ENCODE data around the gene EML4.
"Not testable (repeated sequence)": the region's sequence is repeated elsewhere in the genome, so short reads cannot be mapped to it uniquely, and the experiment has no call there.

The EML4 gene

DNA sequence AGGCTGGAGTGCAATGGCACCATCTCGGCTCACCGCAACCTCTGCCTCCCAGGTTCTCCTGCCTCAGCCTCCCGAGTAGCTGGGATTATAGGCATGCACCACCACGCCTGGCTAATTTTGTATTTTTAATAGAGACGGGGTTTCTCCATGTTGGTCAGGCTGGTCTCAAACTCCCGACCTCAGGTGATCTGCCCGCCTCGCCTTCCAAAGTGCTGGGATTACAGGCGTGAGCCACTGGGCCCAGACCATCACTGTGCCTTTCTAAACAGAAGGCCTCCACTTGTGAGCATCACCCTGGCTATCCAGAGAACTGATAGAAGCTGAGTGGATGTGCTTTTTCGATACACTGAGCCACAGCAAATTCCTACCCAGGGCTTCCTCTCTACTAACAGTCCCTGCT, 38.3 kb upstream of the EML4 start:
- not testable (repeated sequence) for H3K27ac ChIP-seq (ENCODE audit: low read depth, low read length); H3K9me3 ChIP-seq (ENCODE audit: control insufficient read depth, insufficient read depth, low read length); H3K36me3 ChIP-seq (ENCODE audit: control insufficient read depth, insufficient read depth, low read length); H3K9ac ChIP-seq (ENCODE audit: low read depth, low read length); H3K27me3 ChIP-seq (ENCODE audit: control insufficient read depth, insufficient read depth, low read length); H3K4me3 ChIP-seq (ENCODE audit: low read depth, low read length)
- peaks cover 28% of the 10 kb centered on the region for H3K4me1 ChIP-seq (ENCODE audit: control insufficient read depth, insufficient read depth, low read length)

DNA sequence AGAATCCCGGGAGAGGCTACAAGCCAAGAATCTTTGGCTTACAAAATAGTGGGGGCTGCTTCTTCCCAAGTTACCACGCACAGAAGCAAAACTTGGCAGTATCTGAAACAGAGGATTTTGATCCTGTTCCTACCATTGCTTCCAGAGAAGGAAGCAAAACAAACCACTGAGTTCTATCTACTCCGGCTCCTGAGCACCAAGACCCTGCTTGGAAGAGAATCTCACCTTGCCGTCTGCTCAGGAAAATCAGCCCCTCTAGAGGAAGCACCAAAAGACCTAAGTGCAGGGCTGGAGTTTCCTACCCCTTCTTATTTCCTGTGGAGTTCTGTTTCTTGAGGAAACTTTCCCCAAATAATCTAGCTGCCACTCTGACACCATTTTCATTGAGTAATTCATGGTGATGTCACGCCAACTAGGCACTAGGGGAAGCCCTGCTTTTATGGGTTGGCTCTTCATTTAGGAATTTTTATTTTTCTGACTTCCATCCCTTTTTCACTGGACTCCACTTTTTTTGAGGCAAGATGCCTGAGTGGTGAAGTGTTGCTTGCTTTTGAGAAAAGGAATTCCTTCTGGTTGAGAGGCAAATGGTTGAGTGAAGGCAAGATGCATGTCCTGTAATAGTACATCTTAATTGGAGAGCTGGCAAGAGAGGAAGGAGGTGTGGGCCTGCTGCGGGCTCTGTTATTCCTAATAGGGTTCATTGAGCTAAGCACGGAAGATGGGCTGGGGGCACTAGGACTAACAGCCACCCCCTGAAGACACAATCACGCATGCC, 36.8 kb upstream of the EML4 start:
- Histone ChIP-seq H3K4me1 (ENCODE audit: control insufficient read depth, insufficient read depth, low read length) (peaks cover 22% of the 10 kb centered on the region), H3K36me3 (ENCODE audit: control insufficient read depth, insufficient read depth, low read length) (no peaks in the 10 kb centered on the region), H3K27me3 (ENCODE audit: control insufficient read depth, insufficient read depth, low read length) (peaks cover 6% of the 10 kb centered on the region), H3K4me3 (ENCODE audit: low read depth, low read length) (no peak overlapping the region), H3K27ac (ENCODE audit: low read depth, low read length) (peak overlapping the region; percentile 56), H3K9me3 (ENCODE audit: control insufficient read depth, insufficient read depth, low read length) (no peaks in the 10 kb centered on the region), H3K9ac (ENCODE audit: low read depth, low read length) (no peak overlapping the region)

DNA sequence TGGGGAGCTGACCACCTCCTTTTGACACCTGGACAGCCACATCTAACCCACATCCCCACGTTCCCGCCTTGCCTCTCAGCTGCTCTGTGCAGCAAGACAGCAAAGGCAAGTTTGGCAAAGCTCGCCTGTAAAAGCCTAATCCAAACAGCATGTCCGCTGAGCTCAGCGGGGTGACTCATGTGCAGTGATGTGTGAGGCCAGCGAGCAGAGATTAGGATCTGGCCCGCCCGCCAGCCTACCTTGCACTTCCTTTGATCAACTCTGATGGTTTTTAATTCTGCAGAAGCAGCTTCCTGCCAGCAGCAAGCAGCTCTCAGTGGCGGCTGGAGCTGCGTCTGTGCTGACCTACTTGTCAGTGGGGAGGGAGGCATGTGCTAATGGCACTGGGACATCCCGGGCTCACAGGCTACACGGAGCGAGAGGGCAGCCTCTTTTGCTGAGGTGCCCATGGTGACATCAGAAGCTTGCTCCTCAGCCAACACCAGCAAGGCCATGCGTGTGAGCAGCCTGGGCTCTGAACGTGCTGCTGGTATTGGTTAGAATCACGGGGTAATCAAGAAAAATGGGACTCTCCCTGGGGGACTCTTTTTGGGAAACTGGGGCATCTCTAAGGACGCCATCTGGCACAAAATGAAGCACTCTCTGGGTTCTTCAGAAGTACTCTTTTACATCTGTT, 36.0 kb upstream of the EML4 start:
- Histone ChIP-seq H3K27ac (ENCODE audit: low read depth, low read length) (peak overlapping the region; percentile 56), H3K27me3 (ENCODE audit: control insufficient read depth, insufficient read depth, low read length) (peaks cover 6% of the 10 kb centered on the region), H3K9me3 (ENCODE audit: control insufficient read depth, insufficient read depth, low read length) (no peaks in the 10 kb centered on the region), H3K4me3 (ENCODE audit: low read depth, low read length) (no peak overlapping the region), H3K4me1 (ENCODE audit: control insufficient read depth, insufficient read depth, low read length) (peaks cover 17% of the 10 kb centered on the region), H3K9ac (ENCODE audit: low read depth, low read length) (no peak overlapping the region), H3K36me3 (ENCODE audit: control insufficient read depth, insufficient read depth, low read length) (no peaks in the 10 kb centered on the region)

DNA sequence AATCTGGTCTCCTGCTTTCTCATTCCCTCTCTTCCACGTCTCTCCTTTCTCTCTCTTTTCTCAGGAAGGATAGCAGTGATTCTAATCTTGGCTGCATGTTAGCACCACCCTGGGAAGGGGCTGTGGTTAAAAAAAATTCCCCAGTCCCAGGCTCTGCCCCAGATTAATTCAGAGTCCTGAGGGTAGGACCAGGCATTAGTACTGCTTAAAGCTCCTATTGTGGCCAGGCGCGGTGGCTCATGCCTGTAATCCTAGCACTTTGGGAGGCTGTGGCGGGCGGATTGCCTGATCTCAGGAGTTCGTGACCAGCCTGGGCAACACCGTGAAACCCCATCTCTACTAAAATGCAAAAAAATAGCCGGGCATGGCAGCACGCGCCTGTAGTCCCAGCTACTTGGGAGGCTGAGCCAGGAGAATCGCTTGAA, 35.4 kb upstream of the EML4 start:
- H3K27ac ChIP-seq (ENCODE audit: low read depth, low read length), result no peak overlapping the region
- H3K4me1 ChIP-seq (ENCODE audit: control insufficient read depth, insufficient read depth, low read length), result peaks cover 17% of the 10 kb centered on the region
- H3K36me3 ChIP-seq (ENCODE audit: control insufficient read depth, insufficient read depth, low read length), result no peaks in the 10 kb centered on the region
- peaks cover 6% of the 10 kb centered on the region for H3K27me3 ChIP-seq (ENCODE audit: control insufficient read depth, insufficient read depth, low read length)
- H3K9ac ChIP-seq (ENCODE audit: low read depth, low read length), result no peak overlapping the region
- H3K4me3 ChIP-seq (ENCODE audit: low read depth, low read length), result no peak overlapping the region
- H3K9me3 ChIP-seq (ENCODE audit: control insufficient read depth, insufficient read depth, low read length), result no peaks in the 10 kb centered on the region

DNA sequence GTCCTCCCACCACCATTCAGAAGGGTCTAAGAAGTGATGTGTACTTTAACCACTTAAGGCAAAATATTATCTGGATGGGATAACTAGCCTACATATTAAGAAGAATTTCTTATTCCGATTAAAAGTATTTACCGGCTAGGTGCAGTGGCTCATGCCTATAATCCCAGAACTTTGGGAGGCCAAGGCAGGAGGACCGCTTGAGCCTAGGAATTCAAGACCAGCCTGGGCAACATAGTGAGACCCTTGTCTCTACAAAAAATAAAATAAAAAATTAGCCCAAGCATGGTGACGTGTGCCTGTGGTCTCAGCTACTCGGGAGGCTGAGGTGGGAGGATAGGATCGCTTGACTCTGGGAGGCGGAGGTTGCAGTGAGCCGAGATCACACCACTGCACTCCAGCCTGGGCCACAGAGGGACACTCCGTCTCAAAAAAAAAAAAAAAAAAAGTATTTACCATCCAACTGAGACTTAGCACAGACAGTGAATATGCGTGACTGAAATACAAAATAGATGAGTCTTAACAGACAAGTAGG, 34.7 kb upstream of the EML4 start:
- H3K27me3 ChIP-seq (ENCODE audit: control insufficient read depth, insufficient read depth, low read length); H3K27ac ChIP-seq (ENCODE audit: low read depth, low read length): not testable (repeated sequence)
- H3K4me1 ChIP-seq (ENCODE audit: control insufficient read depth, insufficient read depth, low read length), result peaks cover 17% of the 10 kb centered on the region

DNA sequence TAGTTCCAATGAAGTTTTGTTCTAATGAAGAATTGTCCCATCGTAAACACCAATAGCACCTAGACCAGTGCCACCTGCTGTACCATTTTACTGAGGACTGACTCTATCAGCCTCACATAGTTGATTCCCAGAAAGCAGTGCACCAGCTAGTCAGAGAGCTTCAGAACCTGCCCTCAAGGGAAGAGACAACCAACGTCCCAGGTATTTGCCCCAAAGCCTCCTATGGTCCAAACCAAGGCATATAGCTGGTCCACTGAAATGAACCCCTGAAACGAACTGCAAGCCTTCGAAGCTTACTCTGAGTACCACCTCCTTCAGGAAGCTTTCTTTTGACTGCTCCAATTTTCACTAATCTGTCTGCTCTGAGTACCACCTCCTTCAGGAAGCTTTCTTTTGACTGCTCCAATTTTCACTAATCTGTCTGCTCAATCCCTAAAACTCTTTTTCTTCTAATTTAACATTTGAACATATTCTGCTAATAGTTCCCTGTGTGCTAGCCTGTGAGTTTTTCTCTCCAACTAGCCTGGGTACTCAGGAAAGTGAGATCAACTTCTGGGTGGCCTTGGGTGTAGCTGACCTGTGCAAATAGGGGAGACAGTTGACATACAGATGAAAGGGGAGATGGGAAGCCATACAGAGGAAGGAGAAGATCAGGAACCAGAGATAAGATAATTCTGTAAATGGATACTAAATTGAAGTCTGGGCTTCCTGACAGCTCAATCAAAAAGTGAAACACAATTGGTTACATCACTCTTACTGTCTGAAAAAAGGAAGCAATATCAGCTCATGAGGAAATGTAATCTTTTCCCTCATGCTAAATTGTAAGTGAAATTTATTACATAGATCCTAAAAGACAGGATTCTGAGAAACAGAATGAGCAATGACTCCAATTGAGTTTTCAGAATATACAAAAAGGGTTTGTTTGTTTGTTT, 33.5 kb upstream of the EML4 start:
- H3K9me3 ChIP-seq (ENCODE audit: control insufficient read depth, insufficient read depth, low read length), result no peaks in the 10 kb centered on the region
- peaks cover 17% of the 10 kb centered on the region for H3K4me1 ChIP-seq (ENCODE audit: control insufficient read depth, insufficient read depth, low read length)
- H3K9ac ChIP-seq (ENCODE audit: low read depth, low read length), result no peak overlapping the region
- H3K4me3 ChIP-seq (ENCODE audit: low read depth, low read length), result no peak overlapping the region
- no peak overlapping the region for H3K27ac ChIP-seq (ENCODE audit: low read depth, low read length)
- no peaks in the 10 kb centered on the region for H3K36me3 ChIP-seq (ENCODE audit: control insufficient read depth, insufficient read depth, low read length)
- peaks cover 6% of the 10 kb centered on the region for H3K27me3 ChIP-seq (ENCODE audit: control insufficient read depth, insufficient read depth, low read length)

More for the DNA sequence above, 34.7 kb upstream of the EML4 start:
- not testable (repeated sequence) for H3K9ac ChIP-seq (ENCODE audit: low read depth, low read length); H3K9me3 ChIP-seq (ENCODE audit: control insufficient read depth, insufficient read depth, low read length); H3K4me3 ChIP-seq (ENCODE audit: low read depth, low read length); H3K36me3 ChIP-seq (ENCODE audit: control insufficient read depth, insufficient read depth, low read length)

DNA sequence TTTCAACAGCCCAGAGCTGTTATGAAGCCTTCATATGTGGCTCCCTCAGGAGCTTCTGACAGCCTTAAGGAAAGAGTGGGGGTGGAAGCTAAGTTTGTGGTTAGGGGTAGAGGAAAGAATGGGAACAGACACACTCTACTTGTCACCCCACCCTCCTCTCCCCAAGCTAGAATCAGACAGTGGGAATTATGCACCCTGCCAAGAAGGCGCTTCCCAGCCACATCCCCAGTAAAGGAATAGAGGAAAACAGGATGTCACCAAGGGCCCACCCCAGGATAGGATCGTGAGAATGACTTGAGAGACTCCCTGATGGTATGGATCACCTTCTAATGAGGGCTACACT, 32.4 kb upstream of the EML4 start:
- no peaks in the 10 kb centered on the region for H3K9me3 ChIP-seq (ENCODE audit: control insufficient read depth, insufficient read depth, low read length)
- no peaks in the 10 kb centered on the region for H3K36me3 ChIP-seq (ENCODE audit: control insufficient read depth, insufficient read depth, low read length)
- H3K4me3 ChIP-seq (ENCODE audit: low read depth, low read length), result no peak overlapping the region
- peaks cover 6% of the 10 kb centered on the region for H3K27me3 ChIP-seq (ENCODE audit: control insufficient read depth, insufficient read depth, low read length)
- no peak overlapping the region for H3K9ac ChIP-seq (ENCODE audit: low read depth, low read length)
- H3K4me1 ChIP-seq (ENCODE audit: control insufficient read depth, insufficient read depth, low read length), result peaks cover 27% of the 10 kb centered on the region
- H3K27ac ChIP-seq (ENCODE audit: low read depth, low read length), result peak overlapping the region; percentile 10

DNA sequence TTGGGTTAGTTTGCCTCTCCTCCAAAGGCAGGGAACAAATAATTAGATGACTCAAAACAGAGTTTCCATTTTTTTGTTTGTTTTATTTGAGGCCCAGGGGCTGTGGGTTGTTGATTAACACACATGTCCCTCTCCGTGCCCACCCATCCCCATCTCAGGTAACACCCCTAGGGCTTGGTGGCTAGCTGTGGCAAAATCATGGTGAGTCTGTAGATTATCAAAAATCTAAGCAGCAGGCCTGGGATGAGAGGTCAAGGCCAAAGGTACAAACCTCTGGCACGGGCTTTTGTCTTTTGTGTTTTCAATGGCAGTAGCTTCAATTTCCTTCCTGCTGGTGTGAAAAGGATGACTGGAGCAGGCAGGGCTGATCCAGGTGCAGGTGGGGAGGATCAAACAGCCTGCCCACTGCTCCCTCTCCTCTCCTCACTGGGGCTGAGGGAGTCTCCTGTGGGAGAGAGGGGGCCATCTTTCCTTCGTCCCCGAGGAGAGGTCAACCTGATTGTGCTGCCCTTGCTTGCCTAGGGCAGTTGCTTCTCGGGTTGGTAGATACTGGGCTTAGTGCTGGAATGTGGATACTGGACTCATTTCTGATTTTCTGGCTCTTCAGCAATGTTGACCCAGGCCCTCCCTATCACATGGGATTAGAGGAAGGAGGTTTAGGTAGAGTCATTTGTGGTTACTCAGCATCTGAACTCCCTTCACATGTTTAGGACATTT, 31.9 kb upstream of the EML4 start:
- Histone ChIP-seq H3K27me3 (ENCODE audit: control insufficient read depth, insufficient read depth, low read length) (peaks cover 6% of the 10 kb centered on the region), H3K9me3 (ENCODE audit: control insufficient read depth, insufficient read depth, low read length) (no peaks in the 10 kb centered on the region), H3K4me1 (ENCODE audit: control insufficient read depth, insufficient read depth, low read length) (peaks cover 29% of the 10 kb centered on the region), H3K27ac (ENCODE audit: low read depth, low read length) (peak overlapping the region; percentile 10), H3K4me3 (ENCODE audit: low read depth, low read length) (no peak overlapping the region), H3K9ac (ENCODE audit: low read depth, low read length) (no peak overlapping the region), H3K36me3 (ENCODE audit: control insufficient read depth, insufficient read depth, low read length) (no peaks in the 10 kb centered on the region)

DNA sequence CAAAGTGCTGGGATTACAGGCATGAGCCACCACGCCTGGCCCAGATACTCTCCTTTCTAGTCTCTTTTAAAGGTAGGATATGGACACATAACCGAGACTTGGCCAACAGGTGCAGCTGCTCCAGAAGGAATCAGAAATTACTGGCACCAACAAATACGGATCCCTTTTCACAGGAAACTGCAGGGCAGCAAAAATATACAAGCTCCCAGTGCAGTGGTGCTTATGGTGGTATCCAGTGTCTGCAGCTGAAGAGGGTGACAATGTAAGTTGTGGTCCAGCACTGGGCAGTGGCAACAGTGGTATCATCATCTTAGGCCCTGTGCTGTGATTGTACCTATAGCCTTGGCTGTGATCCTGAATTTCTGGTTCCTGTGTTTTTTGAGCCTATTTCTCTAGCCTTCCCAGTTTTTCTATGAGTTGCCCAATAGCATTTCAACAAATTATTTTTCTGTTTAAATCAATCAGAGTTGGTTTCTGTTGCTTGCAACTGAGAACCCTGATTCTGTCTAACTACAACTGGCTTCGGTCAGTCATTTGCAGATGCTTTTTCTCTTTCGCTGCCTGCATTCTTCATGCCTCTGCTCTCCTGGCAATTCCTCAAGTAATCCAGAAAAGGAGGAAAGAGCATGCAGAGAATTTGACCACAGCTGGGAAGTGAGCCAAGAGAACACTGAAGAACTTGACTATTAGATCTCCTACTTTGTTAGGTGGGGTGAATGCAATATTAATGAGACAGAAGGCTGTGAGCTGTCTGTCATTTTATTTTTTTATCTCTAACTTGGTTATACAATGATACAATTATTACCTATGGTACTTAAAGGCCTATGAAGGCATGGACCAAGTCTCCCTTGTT, 30.8 kb upstream of the EML4 start:
- Histone ChIP-seq H3K4me1 (ENCODE audit: control insufficient read depth, insufficient read depth, low read length) (peaks cover 25% of the 10 kb centered on the region), H3K4me3 (ENCODE audit: low read depth, low read length) (no peak overlapping the region), H3K9ac (ENCODE audit: low read depth, low read length) (no peak overlapping the region), H3K36me3 (ENCODE audit: control insufficient read depth, insufficient read depth, low read length) (no peaks in the 10 kb centered on the region), H3K27me3 (ENCODE audit: control insufficient read depth, insufficient read depth, low read length) (peaks cover 3% of the 10 kb centered on the region), H3K9me3 (ENCODE audit: control insufficient read depth, insufficient read depth, low read length) (no peaks in the 10 kb centered on the region), H3K27ac (ENCODE audit: low read depth, low read length) (no peak overlapping the region)

DNA sequence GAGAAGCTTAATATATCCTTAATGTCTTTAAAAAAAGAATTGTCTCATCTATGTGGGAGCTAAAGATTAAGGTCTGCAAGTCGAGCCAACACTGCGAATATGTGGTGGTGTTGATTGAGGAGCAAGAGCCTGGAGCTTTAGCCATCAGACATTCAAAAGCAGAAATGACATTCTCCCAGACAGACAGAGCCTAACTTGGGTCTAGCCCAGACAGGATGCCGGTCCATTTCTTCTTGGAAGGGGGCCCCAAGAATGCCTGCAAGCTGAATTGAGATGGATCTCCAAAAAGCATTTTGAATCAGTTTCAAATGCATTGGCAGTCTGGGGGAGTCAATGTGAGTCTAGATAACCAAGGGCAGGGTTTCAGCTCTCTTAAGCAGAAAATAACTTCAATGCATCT, 30.1 kb upstream of the EML4 start:
- H3K27me3 ChIP-seq (ENCODE audit: control insufficient read depth, insufficient read depth, low read length), result no peaks in the 10 kb centered on the region
- no peaks in the 10 kb centered on the region for H3K36me3 ChIP-seq (ENCODE audit: control insufficient read depth, insufficient read depth, low read length)
- no peak overlapping the region for H3K27ac ChIP-seq (ENCODE audit: low read depth, low read length)
- H3K4me1 ChIP-seq (ENCODE audit: control insufficient read depth, insufficient read depth, low read length), result peaks cover 22% of the 10 kb centered on the region
- H3K9me3 ChIP-seq (ENCODE audit: control insufficient read depth, insufficient read depth, low read length), result no peaks in the 10 kb centered on the region
- no peak overlapping the region for H3K9ac ChIP-seq (ENCODE audit: low read depth, low read length)
- no peak overlapping the region for H3K4me3 ChIP-seq (ENCODE audit: low read depth, low read length)

All from HUES48 (cell line).